GM19455 (cell line): ENCODE measurements around the gene UNKL.
"Not testable (repeated sequence)": the region's sequence is repeated elsewhere in the genome, so short reads cannot be mapped to it uniquely, and the experiment has no call there.

Source experiments
- ATAC-seq: cut with Tn5 transposase; IDR thresholded peaks from one replicate; pipeline ENCODE4 v1.9.1; 2021; ENCODE audit not compliant: unreplicated experiment

The UNKL gene

GRCh38 chr16:1446296-1447080 lies 32.0 kb upstream of the UNKL start:
- no peak for ATAC-seq

- no peak for ATAC-seq
Observed at GRCh38 chr16:1445518-1446203, 31.2 kb upstream of the UNKL start.

- no peak for ATAC-seq
Observed at GRCh38 chr16:1444730-1445517, 30.4 kb upstream of the UNKL start.

DNA sequence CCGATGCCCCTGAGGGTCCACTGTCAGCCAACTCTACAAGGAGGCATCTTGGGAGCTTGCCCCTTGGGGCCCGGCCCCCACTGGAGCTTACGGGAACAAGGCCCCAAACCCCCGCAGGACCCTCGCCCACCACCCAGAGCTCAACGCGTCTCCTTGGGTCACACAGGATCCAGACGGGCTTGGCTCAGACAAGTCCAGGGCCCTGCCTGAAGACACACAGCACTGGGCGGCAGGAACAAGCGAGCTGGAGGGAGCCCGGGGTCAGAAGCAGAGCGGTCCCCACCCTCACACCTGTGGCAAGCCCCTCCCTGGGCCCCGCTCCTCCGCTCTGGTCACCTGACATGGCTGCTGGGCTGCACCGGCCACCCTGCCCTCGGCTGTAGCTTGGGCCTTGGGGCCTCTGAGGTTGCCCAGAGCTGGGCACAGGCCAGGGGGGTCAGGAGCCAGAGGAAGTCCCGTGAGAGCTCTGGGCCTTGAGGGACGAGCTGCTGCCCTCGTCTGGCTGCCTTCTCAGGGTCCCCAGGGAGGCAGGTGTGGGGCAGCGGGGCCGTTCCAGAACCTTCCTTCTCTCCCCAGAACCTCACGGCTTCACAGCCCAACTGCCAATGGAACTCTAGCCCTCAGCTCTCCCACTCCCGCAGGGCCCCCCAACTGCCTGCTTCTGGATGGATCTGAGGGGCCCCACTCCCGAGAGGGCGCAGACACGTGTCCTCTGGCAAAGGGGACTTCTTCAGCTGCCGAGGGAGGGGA lies 29.7 kb upstream of the UNKL start, which contains the start of gene CCDC154:
CCDC154 (minus strand) TSS at position 577 of the 750 bp plus-strand sequence; CDS start at position 343, 234 bp downstream.
- no peak for ATAC-seq

DNA sequence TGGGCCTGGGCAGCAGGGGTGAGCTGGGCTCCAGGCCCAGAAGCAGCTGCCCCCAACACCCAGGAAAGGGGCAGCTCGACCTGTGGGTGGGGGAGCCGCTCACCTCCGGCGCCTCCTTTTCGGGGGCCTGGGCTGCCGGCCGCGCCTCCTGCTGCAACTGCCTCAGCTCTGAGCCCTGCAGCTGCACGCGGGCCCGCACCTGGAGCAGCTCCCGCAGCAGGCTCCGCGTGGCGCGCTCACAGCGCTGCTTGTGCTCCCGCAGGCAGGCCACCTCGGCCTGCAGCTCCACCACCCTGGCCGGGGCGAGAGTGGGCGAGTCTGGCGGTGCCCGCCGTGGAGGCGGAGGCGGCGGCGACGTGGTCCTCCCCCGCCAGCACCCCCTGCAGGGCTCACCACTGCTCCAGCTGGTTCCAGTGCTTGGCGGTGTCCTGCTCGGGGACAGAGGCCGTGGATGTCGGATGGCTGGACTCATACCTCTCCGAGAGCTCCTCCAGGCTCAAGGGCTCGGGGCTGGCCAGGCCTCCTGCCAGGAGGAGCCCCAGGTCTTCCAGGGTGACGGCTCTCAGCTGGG lies 29.0 kb upstream of the UNKL start:
- no peak for ATAC-seq

GRCh38 chr16:1442697-1443096 lies 28.2 kb upstream of the UNKL start:
- no peak for ATAC-seq

DNA sequence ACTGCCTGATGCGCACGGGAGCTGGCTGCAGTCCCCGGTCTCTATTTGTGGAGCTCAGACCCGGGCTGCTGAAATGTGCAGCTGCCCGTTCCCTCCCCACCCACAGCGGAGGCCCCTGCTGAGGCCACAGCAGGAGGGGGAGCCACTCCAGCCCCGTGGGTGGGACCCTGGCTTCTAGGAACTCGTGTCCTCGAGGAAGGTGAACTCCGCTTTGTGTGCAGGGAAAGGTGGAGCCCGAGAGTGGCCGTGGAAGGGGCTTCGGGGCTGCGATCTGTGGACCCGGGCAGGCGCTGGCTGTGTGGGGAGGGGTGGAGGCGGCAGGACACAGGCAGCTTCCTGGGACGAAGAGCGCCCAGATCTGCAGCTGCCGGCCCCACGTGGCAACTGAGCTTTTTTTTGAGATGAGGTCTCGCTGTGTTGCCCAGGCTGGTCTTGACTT lies 26.9 kb upstream of the UNKL start:
- no peak for ATAC-seq

DNA sequence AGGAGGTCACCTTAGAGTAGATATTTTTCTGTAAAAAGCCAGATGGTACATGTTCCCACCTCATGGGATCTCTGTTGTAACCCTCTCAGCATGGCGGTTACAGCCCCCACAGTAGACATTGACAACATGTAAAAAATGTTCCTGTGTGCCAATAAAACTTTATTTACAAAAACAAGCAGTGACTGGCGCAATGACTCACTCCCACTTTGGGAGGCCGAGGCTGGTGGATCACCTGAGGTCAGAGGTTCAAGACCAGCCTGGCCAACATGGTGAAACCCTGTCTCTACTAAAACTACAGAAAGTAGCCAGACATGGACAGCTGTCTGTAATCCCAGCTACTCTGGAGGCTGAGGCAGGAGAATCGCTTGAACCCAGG lies 25.2 kb upstream of the UNKL start:
- not testable (repeated sequence) for ATAC-seq

- ATAC-seq, result no peak
Observed at GRCh38 chr16:1439058-1439698, 24.7 kb upstream of the UNKL start.

DNA sequence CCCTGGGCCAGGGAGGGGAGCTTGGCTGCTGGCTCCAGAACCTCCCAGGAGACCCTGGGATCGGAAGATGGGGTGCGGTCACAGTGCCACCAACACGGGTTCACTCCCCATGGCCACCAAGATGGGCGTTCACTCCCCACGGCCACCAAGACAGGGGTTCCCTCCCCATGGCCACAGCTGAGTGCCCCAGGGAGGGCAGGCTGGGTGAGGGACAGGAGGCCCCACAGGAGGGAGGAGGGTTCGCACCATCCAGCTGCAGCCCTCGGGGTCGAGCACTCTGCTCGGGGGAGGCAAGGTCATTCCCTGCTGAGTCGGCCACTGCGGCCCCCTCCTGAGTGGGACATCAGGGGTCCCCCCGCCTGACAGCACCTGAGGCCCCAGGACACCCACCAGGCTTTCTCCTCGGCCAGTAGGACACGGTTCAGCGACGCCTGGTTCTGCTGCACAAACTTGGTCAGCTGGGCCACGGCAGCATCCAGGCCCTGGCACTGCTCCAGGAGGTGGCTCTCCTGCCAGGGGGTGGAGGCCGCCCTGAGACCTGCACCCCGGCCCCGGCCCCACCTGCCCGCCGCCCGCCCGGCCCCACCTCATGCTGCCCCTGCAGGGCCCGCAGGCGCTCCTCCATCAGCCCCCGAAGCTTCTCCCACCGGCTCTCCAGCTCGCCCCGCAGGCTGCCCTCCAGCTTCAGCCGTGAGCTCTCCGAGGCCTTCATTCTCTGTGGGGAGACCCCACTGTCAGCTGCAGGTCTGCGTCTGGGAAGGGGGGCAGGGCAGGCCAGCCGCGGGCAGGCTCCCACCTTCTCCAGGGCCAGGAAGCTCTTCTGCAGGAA lies 23.9 kb upstream of the UNKL start:
- no peak for ATAC-seq

DNA sequence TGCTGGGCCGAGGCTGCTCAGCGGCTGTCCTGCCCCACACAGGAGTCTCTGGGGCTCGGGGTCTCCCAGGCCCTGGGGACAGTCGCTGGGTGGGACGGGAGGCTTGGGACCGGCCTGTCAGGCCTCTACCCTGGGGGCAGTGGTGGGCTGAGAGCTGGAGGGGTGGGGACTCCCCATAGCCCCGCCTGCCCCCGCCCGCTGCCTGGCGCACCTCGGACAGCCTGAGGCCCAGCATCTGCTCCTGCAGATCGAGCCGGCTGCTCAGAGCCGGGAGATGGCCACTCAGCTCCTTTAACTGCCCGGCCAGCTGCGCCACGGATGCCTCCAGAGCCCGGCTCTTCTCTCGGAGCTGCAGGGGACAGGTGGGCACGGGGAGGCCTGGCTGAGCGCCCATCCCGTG lies 23.1 kb upstream of the UNKL start:
- ATAC-seq, result no peak

DNA sequence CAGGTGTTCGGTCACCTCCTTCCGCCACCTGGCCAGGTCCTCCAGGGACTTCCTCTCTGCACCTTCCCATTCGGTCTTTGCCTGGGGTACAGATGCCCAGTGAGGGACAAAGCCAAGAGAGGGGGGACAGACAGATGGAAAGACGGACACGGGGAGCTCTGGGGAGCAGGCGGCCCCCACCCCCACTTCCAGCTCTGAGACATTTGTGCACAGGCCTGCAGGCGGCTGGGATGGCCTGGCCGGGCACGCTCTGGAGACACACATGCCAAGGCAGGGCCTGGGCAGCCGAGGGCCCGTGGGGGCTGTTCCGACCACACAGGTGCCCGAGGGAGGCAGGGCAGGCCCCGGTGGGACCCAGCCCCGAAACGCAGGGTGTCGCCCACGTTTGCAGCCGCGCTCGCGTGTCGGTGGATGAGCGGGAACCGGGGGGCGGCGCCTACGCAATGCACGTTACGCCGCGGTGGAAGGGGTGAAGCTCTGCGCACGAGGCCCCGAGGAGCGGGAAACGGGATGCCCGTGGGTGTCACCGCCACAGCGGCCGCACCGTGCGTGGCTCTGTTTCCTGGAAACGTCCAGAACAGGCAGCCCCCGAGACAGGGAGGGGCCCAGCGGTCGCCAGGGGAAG lies 22.3 kb upstream of the UNKL start:
- no peak for ATAC-seq

DNA sequence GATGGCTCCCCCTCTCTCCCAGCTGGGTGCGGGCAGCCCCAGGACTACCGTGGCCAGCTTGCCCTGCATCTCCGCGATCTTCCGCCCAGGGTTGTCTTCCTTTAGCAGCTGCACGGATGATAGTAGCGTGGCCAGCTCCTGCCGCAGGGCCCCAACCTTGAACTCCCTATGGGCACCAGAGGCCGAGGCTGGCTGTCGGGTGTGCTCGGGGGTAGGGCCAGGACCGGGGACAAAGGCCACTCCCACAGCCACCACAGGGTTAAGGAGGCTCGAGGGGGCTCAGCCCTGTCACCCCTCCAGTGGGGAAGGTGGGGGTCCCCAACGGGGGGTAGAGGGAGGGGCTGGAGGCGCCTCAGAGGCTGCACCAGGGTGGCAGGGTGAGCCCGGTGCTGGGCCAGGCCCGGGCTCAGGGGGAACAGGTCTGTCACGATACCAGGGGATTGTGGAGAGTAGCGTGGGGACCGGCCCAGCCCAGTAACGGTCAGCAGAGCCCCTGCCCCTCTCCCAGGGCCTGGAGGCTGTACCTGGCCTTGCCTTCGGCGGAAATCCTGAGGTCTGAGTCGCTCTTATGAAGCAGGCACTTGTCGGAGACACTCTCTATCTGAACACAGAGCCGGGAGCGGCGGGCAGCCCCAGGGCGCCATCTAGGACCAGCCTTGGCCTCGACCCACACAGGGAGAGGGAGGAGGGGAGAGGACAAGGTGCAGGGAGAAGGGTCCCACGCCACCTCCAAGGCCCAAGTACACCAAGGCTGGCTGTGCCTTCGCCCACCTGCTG lies 21.6 kb upstream of the UNKL start:
- ATAC-seq, result no peak

- no peak for ATAC-seq
Observed at GRCh38 chr16:1434644-1435592, 20.4 kb upstream of the UNKL start.

GRCh38 chr16:1433756-1434155 lies 19.3 kb upstream of the UNKL start:
- no peak for ATAC-seq

GRCh38 chr16:1433263-1433560 lies 18.7 kb upstream of the UNKL start:
- ATAC-seq, result no peak
